DMS79 treated with DMSO at 0.1 percent for 48 hours (cell line): ENCODE results near the gene ADGRA3.
A peak's percentile ranks its signal among the peaks of the same experiment; 100 is the strongest.

Experiments
- DNase-seq: peaks from one replicate; lab custom pipeline; 2025; lab: John Stamatoyannopoulos, UW

The ADGRA3 gene

DNA sequence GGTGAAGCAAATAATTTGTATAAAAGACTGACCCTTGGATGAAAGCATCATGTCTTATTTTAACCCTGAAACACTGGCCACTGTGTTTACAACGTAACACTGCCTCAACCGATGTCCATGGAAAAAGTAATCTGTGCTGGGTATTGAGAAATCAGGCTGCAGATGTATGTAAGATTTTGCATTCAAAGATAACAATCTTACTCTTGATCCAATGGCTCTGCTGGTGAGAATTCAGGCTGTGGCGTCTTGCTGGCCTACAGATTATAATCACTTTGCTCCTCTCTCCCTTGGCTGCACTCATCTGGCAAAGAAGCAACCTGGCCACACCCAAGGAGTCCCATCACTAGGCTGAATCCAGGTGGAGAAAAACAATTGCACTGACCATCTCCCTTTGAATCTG is 7.5 kb downstream of the ADGRA3 start:
- DNase-seq = no peak

DNA sequence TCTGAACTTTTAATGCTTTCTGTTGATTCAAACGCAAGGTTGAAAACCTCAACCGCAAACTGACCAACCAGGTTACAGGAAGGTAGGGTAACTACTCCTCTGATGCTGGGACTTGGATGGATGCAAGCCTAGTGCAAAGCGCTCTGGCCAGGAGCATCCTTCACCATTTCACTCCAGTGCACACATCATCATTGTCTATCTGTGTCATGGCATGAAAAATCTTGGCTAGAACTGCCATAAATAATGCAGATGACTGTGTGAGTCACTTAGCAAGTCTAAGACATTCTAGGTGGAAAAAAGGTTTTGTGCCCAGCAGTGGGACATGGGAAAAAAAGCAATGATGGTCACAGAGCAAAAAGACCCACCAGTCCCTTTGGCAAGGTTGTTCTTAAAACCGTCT is 10.9 kb downstream of the ADGRA3 start:
- no peak for DNase-seq

GRCh38 chr4:22504447-22504846 is 11.4 kb downstream of the ADGRA3 start:
- DNase-seq = no peak

GRCh38 chr4:22502895-22503814 is 12.7 kb downstream of the ADGRA3 start:
- DNase-seq = no peak

- no peak for DNase-seq
These were observed 14.2 kb downstream of the ADGRA3 start for GRCh38 chr4:22501715-22502095.

GRCh38 chr4:22500831-22501714 is 14.8 kb downstream of the ADGRA3 start:
- DNase-seq = no peak

DNA sequence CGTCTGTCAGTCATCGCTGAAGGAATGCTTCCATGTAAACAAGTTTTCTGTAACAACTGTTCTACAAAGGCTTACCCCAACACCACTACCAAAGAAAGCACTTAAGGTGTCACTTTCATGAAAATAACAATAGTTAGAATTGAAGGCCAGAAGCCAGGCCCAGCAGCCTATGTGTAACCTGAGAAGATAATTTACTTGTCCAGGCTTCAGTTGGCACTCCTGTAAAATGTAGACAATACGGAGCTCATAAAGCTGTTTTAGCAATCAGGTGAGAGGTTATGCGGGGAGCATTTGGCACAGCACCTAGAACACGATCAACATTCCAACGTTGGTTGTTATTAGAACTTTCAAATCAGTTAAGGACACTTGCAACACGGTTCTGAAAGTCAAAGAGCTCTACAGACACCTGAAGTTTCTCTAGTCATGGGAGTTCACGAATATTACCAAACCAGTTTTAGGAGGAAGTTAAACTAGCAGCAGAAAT is 15.7 kb downstream of the ADGRA3 start:
- DNase-seq = peak; percentile 30

DNA sequence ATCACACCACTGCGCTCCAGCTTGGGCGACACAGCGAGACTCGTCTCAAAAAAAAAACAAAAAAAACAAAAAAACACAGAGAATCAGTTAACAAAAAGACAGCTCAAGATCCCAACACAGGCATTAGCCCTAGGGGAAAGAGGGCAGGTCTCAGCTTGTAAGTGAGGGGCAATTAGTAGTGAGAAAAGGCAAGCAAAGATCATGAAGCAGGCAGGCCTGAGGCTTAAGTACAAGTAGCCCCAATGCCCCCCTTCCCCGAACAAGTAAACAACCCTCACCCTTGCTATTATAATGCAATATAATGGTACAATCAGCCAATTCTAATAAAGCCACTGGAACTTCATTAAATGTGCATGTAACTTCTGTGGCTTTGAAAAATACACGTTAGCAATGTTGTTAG is 17.0 kb downstream of the ADGRA3 start:
- peak; percentile 13 for DNase-seq

DNA sequence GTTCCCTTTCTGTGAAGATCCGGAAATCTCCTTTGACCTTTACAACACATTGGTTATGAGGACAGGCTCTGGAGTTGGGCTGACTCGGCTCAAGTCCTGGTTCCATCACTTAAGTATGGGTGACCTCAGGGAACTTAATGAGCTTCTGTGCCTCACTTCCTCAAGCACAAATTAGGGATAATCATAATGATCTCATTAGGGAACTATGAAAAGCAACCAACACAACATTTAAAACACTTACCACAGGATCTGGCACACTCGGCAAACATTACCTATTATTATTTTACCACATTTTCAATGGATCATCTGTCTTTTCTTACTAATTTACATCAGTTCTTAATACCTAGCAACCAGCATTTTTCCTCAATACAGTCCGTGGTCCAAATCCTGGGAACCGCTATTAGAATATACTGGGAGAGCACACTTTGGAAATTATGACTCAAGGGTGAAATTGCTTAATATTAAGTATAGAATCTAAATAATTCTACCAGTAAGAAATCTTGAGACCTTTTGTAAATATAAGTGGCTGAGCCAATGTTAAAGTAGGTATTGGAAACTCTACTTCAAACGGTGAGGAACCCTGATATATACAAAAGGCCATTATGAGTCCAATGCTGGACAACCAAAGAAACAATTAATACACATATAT is 19.6 kb downstream of the ADGRA3 start:
- no peak for DNase-seq

DNA sequence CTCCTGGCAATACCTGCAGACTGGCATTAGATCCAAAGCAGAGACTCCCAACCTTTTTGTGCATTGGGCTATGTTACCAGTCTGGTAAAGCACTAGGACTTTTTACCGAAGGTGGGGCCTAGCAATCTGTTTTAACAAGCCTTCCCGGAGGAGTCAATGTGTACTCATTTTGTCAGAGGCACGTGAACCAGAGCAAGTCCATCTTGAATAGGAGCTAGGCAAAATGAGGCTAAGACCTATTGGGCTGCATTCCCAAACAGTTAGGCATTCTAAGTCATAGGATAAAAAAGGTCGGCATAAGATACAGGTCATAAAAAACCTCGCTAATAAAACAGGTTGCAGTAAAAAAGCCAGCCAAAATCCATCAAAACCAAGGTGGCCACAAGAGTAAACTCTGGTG is 22.3 kb downstream of the ADGRA3 start:
- no peak for DNase-seq

GRCh38 chr4:22492987-22493386 is 22.9 kb downstream of the ADGRA3 start:
- DNase-seq = no peak

DNA sequence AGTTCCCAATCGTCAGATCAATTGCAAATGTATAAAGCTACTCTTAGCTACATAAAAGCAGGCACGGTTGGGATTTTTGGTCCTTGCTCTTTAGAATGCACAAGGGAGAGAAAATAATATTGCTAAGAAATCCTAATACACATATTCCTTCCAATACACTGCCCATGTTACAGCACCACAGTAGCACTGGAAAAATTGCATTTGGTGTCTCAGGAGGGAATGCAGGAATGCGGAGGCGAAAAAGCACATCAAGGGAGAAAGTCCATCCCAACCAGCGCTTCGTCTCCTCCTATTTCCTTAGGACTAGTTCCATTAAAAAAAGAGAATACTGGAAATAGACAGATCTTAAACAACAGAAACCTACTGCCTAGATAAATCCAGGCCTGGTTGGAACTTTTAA is 23.9 kb downstream of the ADGRA3 start:
- DNase-seq = no peak

DNA sequence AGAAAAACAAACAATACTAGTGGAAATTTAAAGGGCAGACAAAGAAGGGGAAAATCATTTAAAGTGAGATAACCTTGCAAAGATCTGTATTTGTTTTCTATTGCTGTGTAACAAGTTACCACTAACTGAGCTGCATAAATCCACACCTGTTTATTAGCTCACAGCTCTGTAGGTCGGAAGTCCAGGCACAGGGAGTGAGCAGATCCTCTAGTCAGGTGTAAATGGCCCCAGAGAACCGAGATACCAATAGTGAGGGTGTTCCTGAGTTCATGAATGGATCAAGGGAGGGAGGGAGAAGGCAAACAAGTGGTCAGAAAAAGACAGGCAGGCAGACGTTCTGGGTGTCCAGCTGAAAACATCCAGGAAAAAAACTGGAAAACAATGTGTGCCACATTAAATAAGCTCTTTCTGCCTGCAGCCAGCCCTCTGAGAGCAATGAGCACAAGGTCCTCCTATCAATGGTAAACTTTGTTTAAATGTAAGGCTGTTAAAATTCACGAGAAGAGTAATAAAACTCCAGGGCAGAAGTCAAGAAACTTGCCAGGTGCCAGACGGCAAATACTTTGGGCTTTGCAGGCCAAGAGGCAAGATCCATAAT is 25.0 kb downstream of the ADGRA3 start:
- DNase-seq = no peak

DNA sequence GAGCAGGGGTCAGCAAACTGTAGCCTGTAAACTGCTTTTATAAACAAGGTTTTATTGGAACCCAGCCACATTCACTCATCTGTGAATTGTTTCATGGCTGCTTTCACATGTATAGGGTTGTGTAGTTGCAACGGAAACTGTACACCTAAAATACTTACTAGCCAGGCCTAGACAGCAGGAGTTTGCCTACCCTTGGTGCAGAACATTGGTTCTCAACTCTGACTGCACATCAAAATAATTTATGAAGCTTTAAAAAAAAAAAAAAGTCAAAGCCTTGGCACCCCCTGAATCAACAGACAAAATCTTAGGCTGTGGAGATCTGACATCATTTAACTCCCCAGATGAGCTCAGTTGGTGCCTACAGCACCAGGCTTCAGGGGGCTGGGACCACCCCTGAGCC is 27.8 kb downstream of the ADGRA3 start:
- peak; percentile 47 for DNase-seq

DNA sequence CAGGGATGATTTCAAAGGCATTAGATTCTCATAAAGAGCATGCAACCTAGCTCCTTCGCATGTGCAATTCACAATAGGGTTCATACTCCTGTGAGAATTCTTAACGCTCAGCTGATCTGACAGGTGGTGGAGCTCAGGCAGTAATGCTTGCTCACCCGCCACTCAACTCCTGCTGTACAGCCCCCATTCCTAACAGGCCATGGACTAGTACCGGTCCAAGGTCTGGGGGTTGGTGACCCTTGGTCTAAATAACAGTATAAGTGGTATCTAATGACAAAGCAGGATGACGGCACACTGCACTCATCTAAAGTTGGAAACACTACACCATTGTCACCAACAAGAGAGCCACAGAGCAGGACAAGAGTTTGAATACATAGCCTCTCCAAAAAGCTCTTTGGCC is 28.5 kb downstream of the ADGRA3 start:
- peak; percentile 32 for DNase-seq

GRCh38 chr4:22486276-22486675 is 29.6 kb downstream of the ADGRA3 start:
- peak; percentile 8 for DNase-seq

DNA sequence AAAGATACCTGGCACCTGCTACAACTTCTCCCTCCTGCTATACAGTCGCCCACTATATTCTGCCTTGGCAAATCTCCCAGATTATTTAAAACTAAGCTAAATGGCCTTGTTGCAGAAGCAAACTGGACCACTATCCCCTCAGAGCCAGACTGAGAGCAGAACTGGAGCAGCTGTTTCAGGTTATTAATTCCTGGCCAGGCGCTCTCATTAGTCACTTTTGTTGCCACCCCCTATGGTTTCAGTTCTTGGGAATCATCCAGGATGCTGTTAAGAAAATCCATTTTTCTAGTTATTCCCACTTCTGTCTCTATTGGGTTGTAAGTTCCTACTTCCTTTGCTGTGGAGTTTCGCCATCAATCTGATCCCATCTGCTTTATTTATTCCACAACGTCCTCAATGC is 30.1 kb downstream of the ADGRA3 start:
- peak; percentile 55 for DNase-seq

GRCh38 chr4:22483551-22483981 is 32.3 kb downstream of the ADGRA3 start:
- no peak for DNase-seq

DNA sequence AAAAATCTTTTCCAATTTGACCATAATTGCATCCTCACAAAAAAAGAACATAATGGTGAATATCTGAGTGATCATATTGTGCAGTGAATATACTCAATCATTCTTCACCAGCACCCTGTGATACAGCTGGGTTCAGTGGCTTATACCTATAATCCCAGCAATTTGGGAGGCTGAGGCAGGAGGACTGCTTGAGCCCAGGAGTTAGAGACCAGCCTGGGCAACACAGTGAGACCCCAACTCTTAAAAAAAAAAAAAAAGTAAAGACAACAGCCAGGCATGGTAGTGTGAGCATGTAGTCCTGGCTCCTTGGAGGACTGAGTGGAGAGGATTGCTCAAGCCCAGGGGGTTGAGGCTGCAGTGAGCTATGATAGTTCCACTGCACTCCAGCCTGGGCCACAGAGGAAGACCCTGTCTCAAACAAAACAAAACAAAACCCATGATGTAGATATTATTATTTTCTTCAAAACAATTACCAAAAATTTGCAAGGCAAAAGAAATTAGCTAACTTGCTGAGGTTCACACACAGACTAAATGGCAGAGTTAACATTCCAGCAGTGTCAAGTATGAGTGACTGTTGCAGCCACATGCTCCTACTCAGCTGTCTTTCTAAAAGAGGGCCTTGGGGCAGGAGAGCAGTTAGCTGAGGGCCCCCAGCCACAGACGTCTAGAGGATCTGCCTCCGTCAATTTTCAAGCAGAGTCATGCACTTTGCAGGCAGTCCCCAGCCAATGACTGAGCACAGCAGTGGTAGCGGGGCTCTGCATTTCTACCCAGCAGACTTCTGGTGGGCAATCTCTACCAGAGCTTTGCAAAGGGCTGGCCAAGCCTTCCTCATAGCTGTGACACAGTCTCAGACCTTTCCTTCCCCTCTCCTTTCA is 33.4 kb downstream of the ADGRA3 start:
- no peak for DNase-seq

DNA sequence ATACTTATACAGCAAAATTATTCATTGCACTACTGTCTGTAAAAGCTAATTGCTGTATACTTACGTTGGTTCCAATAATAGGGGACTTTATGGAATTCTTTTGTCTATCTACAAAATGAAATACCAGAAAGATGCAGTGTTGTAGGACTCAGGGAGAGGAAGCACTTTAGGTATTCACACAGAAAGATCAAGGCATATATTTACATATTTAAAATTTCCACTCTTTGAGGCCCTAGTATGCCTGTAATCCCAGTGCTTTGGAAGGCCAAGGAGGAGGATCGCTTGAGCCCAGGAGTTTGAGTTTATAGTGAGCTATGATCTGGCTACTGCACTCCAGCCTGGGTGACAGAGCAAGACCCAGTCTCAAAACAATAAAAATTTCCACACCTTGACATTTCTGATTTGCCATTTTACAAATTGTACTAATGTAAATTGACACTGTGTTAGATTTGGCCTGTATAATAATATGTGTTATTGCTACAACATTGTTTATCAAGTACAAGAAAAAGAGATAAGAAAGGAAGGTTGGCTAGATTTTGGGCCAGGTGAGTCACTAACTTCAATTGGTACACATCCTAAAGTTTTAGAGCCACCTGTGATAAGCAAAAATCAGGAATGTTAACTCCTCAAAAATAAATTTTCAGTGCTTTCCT is 35.1 kb downstream of the ADGRA3 start:
- DNase-seq = no peak
